GM23338 (cell line): ENCODE data around the gene JARID2. TPM values are rescaled to one million over a fixed set of nuclear protein-coding genes. Genes with fewer than 3 reads are reported as not detected.
"Not testable (repeated sequence)": the region's sequence is repeated elsewhere in the genome, so short reads cannot be mapped to it uniquely, and the experiment has no call there.

ENCODE experiments used
- ATAC-seq: fragments of 200-7000 bp; cut with Tn5 transposase; 3 replicates; pipeline ENCODE4 v1.9.1; 2020
- DNase-seq: peaks from one replicate; pipeline ENCODE4 v3.0.0-alpha.2; 2015; ENCODE audit warnings: low spot score
- H2AFZ ChIP-seq: fragments of 200-600 bp; sonication (generic); 2 replicates; pipeline ENCODE4 v1.8.0; 2016; ENCODE audit warnings: antibody characterized with exemption, mild to moderate bottlenecking, moderate library complexity
- H3F3A ChIP-seq: fragments of 200-600 bp; sonication (generic); replicated peaks from 2 replicates; pipeline ENCODE4 v1.8.0; 2017; ENCODE audit warnings: antibody characterized with exemption, mixed run types, low read depth
- H3K27ac ChIP-seq: fragments of 200-600 bp; sonication (generic); 2 replicates; pipeline ENCODE4 v1.6.1; 2016; ENCODE audit warnings: low read depth
- H3K27me3 ChIP-seq: fragments of 200-600 bp; sonication (generic); 2 replicates; pipeline ENCODE4 v1.8.0; 2016; ENCODE audit warnings: mild to moderate bottlenecking, mixed run types, moderate library complexity; ENCODE audit not compliant: insufficient read depth
- H3K36me3 ChIP-seq: fragments of 200-600 bp; sonication (generic); 2 replicates; pipeline ENCODE4 v1.8.0; 2016; ENCODE audit warnings: mild to moderate bottlenecking; ENCODE audit not compliant: insufficient read depth
- H3K4me1 ChIP-seq: fragments of 200-600 bp; sonication (generic); 2 replicates; pipeline ENCODE4 v1.8.0; 2016; ENCODE audit warnings: mild to moderate bottlenecking, moderate library complexity; ENCODE audit not compliant: insufficient read depth
- H3K4me2 ChIP-seq: fragments of 200-600 bp; sonication (generic); 2 replicates; pipeline ENCODE4 v1.7.1; 2017; ENCODE audit warnings: mixed run types
- H3K4me3 ChIP-seq: fragments of 200-600 bp; sonication (generic); 2 replicates; pipeline ENCODE4 v1.6.1; 2016; ENCODE audit warnings: mixed run types
- H3K79me2 ChIP-seq: fragments of 200-600 bp; sonication (generic); replicated peaks from 2 replicates; pipeline ENCODE4 v1.8.0; 2017; ENCODE audit warnings: mild to moderate bottlenecking; ENCODE audit not compliant: insufficient read depth
- H3K9me2 ChIP-seq: fragments of 200-600 bp; sonication (generic); 2 replicates; pipeline ENCODE4 v1.8.0; 2017; ENCODE audit not compliant: insufficient read depth
- H4K20me1 ChIP-seq: fragments of 200-600 bp; sonication (generic); replicated peaks from 2 replicates; pipeline ENCODE4 v1.8.0; 2017; ENCODE audit warnings: mild to moderate bottlenecking; ENCODE audit not compliant: insufficient read depth
- H3K27ac Mint-ChIP-seq: 2 replicates; pipeline ENCODE4 v1.8.0; 2020; ENCODE audit warnings: inconsistent platforms, mild to moderate bottlenecking, moderate library complexity, mixed read lengths
- H3K27me3 Mint-ChIP-seq: 3 replicates; pipeline ENCODE4 v1.8.0; 2022; ENCODE audit warnings: low read depth, mild to moderate bottlenecking, moderate library complexity, mixed read lengths, inconsistent platforms; ENCODE audit not compliant: insufficient read depth, poor library complexity
- H3K36me3 Mint-ChIP-seq: 3 replicates; pipeline ENCODE4 v1.8.0; 2021; ENCODE audit warnings: low read depth, mild to moderate bottlenecking, inconsistent platforms, moderate library complexity, mixed read lengths
- H3K4me1 Mint-ChIP-seq: 3 replicates; pipeline ENCODE4 v1.8.0; 2020; ENCODE audit warnings: mild to moderate bottlenecking, inconsistent platforms, mixed read lengths
- H3K4me3 Mint-ChIP-seq: 3 replicates; pipeline ENCODE4 v1.8.0; 2021; ENCODE audit warnings: moderate library complexity, mild to moderate bottlenecking, inconsistent platforms, mixed read lengths
- H3K9me3 Mint-ChIP-seq: 3 replicates; pipeline ENCODE4 v1.8.0; 2020; ENCODE audit warnings: moderate library complexity, mild to moderate bottlenecking, inconsistent platforms, mixed read lengths
- EZH2phosphoT487 ChIP-seq: fragments of 200-600 bp; sonication (generic); IDR thresholded peaks from one replicate; pipeline ENCODE4 v1.8.1; 2018; ENCODE audit warnings: antibody characterized with exemption; ENCODE audit not compliant: unreplicated experiment
- JUNB ChIP-seq: IDR thresholded peaks from one replicate; pipeline ENCODE4 v1.6.1; 2016; ENCODE audit warnings: antibody characterized with exemption; ENCODE audit not compliant: unreplicated experiment
- POLR2AphosphoS5 ChIP-seq: IDR thresholded peaks from 2 replicates; pipeline ENCODE4 v1.6.1; 2016; ENCODE audit warnings: antibody characterized with exemption, low read depth
- STAT1 ChIP-seq: IDR thresholded peaks from one replicate; pipeline ENCODE4 v1.6.1; 2016; ENCODE audit warnings: antibody characterized with exemption; ENCODE audit not compliant: unreplicated experiment
- ZNF114 ChIP-seq: fragments of 250-450 bp; sonication (Bioruptor Pico); IDR thresholded peaks from 2 replicates; pipeline ENCODE4 v1.5.0; 2020; ENCODE audit warnings: mild to moderate bottlenecking, moderate library complexity
- ZNF331 ChIP-seq: fragments of 250-450 bp; sonication (Bioruptor Pico); IDR thresholded peaks from 2 replicates; pipeline ENCODE4 v1.5.0; 2020; ENCODE audit warnings: low read depth, mild to moderate bottlenecking, moderate library complexity
- polyA plus RNA-seq: library from polyadenylated mRNA; unstranded; fragments of >200 nt; fragmentation: Nextera tagmentation; extraction: Ambion mirVana; gene quantifications from 2 replicates; pipeline ENCODE4 v1.2.1, GENCODE V29; 2016
- total RNA-seq: library from RNA; depleted of rRNA; stranded (reverse); fragments of >200 nt; shearing (Covaris generic); gene quantifications from 2 replicates; pipeline ENCODE4 v1.2.3, GENCODE V29; 2014
- TF ChIP-seq, protein P1 (sequence below): IDR thresholded peaks from one replicate; pipeline ENCODE4 v1.6.1; 2018; ENCODE audit warnings: antibody characterized with exemption; ENCODE audit not compliant: unreplicated experiment
- TF ChIP-seq, protein P2 (sequence below): IDR thresholded peaks from 2 replicates; pipeline ENCODE4 v1.6.1; 2016; ENCODE audit warnings: antibody characterized with exemption

JARID2 gene
- total and polyA plus RNA-seq, 2 experiments from 2014 or later, result 92.8 to 196 TPM

DNA sequence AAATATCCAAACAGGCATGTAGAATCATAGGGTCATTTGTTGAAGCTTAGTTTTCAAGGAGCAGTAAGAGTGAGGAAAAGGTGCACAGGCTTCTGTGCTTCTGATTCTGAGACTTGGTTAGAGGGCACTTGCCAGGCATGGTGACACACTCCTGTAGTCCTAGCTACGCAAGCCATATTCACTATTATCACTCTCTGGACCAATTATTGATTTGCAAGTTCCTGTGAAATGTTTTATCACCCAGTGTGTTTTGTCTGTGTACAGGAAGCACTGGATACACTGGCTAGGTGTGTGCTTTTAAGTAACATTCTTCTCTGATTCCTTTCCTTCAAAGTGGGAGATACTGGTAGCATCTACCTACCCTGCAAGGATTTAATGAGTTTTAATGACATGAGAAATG, 76.3 kb downstream of the JARID2 start:
- H3K4me1 ChIP-seq, result peaks cover 97% of the 10 kb centered on the region
- no peaks in the 10 kb centered on the region for H3K9me3 Mint-ChIP-seq
- H3K27me3 Mint-ChIP-seq, result peaks cover 29% of the 10 kb centered on the region
- DNase-seq, result no peak
- H3K4me3 Mint-ChIP-seq, result no peak overlapping the region
- H3K27me3 ChIP-seq, result no peaks in the 10 kb centered on the region
- H2AFZ ChIP-seq, result no peak overlapping the region
- H3K79me2 ChIP-seq, result peaks cover 100% of the 10 kb centered on the region
- peak overlapping the region; percentile 39 for H3K4me2 ChIP-seq
- H3K9me2 ChIP-seq, result no peaks in the 10 kb centered on the region
- 0 out of 2 replicates have a peak overlapping the region, but pooled peaks have one; percentile 43 for H3K27ac Mint-ChIP-seq
- ATAC-seq, result no peak
- peaks cover 81% of the 10 kb centered on the region for H3K4me1 Mint-ChIP-seq
- H3K4me3 ChIP-seq, result no peak overlapping the region
- peaks cover 24% of the 10 kb centered on the region; the same call in 2 of the 3 replicates for H3K36me3 Mint-ChIP-seq
- H3K36me3 ChIP-seq, result no peaks in the 10 kb centered on the region
- TF ChIP-seq EZH2phosphoT487 (no peak), ZNF114 (CRISPR knock-in tag) (no peak), ZNF331 (CRISPR knock-in tag) (no peak), JUNB (no peak)
- TF ChIP-seq, protein P1, sequence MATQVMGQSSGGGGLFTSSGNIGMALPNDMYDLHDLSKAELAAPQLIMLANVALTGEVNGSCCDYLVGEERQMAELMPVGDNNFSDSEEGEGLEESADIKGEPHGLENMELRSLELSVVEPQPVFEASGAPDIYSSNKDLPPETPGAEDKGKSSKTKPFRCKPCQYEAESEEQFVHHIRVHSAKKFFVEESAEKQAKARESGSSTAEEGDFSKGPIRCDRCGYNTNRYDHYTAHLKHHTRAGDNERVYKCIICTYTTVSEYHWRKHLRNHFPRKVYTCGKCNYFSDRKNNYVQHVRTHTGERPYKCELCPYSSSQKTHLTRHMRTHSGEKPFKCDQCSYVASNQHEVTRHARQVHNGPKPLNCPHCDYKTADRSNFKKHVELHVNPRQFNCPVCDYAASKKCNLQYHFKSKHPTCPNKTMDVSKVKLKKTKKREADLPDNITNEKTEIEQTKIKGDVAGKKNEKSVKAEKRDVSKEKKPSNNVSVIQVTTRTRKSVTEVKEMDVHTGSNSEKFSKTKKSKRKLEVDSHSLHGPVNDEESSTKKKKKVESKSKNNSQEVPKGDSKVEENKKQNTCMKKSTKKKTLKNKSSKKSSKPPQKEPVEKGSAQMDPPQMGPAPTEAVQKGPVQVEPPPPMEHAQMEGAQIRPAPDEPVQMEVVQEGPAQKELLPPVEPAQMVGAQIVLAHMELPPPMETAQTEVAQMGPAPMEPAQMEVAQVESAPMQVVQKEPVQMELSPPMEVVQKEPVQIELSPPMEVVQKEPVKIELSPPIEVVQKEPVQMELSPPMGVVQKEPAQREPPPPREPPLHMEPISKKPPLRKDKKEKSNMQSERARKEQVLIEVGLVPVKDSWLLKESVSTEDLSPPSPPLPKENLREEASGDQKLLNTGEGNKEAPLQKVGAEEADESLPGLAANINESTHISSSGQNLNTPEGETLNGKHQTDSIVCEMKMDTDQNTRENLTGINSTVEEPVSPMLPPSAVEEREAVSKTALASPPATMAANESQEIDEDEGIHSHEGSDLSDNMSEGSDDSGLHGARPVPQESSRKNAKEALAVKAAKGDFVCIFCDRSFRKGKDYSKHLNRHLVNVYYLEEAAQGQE, result no peak
- TF ChIP-seq, protein P2, sequence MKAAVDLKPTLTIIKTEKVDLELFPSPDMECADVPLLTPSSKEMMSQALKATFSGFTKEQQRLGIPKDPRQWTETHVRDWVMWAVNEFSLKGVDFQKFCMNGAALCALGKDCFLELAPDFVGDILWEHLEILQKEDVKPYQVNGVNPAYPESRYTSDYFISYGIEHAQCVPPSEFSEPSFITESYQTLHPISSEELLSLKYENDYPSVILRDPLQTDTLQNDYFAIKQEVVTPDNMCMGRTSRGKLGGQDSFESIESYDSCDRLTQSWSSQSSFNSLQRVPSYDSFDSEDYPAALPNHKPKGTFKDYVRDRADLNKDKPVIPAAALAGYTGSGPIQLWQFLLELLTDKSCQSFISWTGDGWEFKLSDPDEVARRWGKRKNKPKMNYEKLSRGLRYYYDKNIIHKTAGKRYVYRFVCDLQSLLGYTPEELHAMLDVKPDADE, result no peak
- 0 out of 2 replicates have a peak overlapping the region, but pooled peaks have one; percentile 30 for H3K27ac ChIP-seq
- H4K20me1 ChIP-seq, result peaks cover 97% of the 10 kb centered on the region
- H3F3A ChIP-seq, result peaks cover 35% of the 10 kb centered on the region

DNA sequence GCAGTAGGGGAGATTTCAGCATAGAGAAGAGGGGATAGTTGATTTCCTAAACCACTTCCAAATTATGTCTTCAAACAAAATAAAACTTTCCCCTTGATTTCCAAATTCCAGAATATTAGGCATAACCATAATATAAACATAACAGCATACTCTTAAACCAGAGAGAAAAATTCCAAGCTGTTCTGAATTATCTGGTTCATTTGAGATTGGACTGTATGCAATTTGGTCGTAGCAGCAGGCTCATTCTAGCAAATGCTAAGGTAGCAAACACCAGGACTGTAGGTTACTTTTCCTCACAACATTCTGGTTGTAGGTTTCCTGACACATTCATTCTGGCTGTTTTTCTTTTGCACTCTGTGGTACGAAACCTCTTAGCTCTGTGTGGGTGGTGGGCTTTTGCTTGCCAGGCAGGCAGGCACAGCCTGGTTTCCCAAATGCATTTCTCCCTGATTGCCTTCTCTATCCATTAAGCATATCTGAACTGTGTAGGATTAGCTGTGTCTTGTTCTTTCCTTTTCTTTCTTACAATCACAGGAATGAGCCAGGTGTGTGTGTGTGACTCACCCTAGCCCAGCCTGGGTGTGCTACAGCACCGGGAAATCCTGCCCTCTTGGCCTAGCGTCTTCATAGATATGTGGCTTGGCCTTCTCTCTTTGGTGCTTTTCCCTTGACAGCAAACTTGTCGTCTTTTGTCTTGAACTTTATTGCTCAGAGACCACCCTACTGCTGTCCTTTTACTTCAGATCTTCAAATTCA, 77.1 kb downstream of the JARID2 start:
- Histone ChIP-seq H3K79me2 (peaks cover 100% of the 10 kb centered on the region), H3K4me2 (peak overlapping the region; percentile 39; the same call in 1 of the 2 replicates), H3K27ac (0 out of 2 replicates have a peak overlapping the region, but pooled peaks have one; percentile 30), H3K27me3 (no peaks in the 10 kb centered on the region), H3K36me3 (no peaks in the 10 kb centered on the region), H3F3A (peaks cover 36% of the 10 kb centered on the region), H3K4me3 (no peak overlapping the region), H2AFZ (no peak overlapping the region), H4K20me1 (peaks cover 97% of the 10 kb centered on the region), H3K9me2 (no peaks in the 10 kb centered on the region), H3K4me1 (peaks cover 97% of the 10 kb centered on the region)
- Mint-ChIP-seq H3K9me3 (no peaks in the 10 kb centered on the region), H3K36me3 (peaks cover 27% of the 10 kb centered on the region; the same call in 2 of the 3 replicates), H3K4me1 (peaks cover 81% of the 10 kb centered on the region), H3K27ac (0 out of 2 replicates have a peak overlapping the region, but pooled peaks have one; percentile 2), H3K4me3 (no peak overlapping the region; the same call in 2 of the 3 replicates), H3K27me3 (peaks cover 31% of the 10 kb centered on the region)
- TF ChIP-seq STAT1 (no peak), POLR2AphosphoS5 (peak; percentile 34; the same call in 1 of the 2 replicates)
- ATAC-seq (peak; percentile 18), DNase-seq (no peak)

DNA sequence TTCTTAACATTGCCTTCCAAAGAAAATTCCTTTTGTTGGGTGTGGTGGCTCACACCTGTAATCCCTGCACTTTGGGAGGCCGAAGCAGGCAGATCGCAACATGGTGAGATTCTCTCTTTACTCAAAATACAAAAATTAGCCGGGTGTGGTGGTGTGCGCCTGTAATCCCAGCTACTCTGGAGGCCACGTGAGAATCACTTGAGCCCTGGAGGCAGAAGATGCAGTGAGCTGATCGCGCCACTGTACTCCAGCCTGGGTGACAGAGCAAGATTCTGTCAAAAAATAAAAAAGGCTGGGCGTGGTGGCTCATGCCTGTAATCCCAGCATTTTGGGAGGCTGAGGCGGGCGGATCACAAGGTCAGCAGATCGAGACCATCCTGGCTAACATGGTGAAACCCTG, 77.7 kb downstream of the JARID2 start:
- not testable (repeated sequence) for H3K9me2 ChIP-seq, H3K27me3 ChIP-seq, DNase-seq, H3K27ac ChIP-seq, H2AFZ ChIP-seq, H3K9me3 Mint-ChIP-seq, H3K36me3 ChIP-seq, ATAC-seq, H3K4me3 ChIP-seq, H3K4me3 Mint-ChIP-seq
- Histone ChIP-seq H3F3A (peaks cover 34% of the 10 kb centered on the region), H3K4me1 (peaks cover 97% of the 10 kb centered on the region), H3K79me2 (peaks cover 100% of the 10 kb centered on the region), H3K4me2 (peak overlapping the region; percentile 35; the same call in 1 of the 2 replicates), H4K20me1 (peaks cover 97% of the 10 kb centered on the region)
- H3K27ac Mint-ChIP-seq, result 0 out of 2 replicates have a peak overlapping the region, but pooled peaks have one; percentile 2
- H3K36me3 Mint-ChIP-seq, result peaks cover 27% of the 10 kb centered on the region; the same call in 2 of the 3 replicates
- H3K4me1 Mint-ChIP-seq, result peaks cover 81% of the 10 kb centered on the region
- H3K27me3 Mint-ChIP-seq, result peaks cover 35% of the 10 kb centered on the region
